H9 (cell line): ENCODE measurements around the gene ZC3H12C. TPM values are rescaled to one million over a fixed set of nuclear protein-coding genes. Genes with fewer than 3 reads are reported as not detected.

Experiments
- DNase-seq: peaks from one replicate; pipeline ENCODE4 v3.0.0-alpha.2; 2017
- H2AFZ ChIP-seq: one replicate; pipeline ENCODE4 v1.6.1; 2013; ENCODE audit warnings: mild to moderate bottlenecking, low read length, control low read depth, moderate library complexity
- H2AK5ac ChIP-seq: 2 replicates; pipeline ENCODE4 v1.6.1; 2013; ENCODE audit warnings: low read length, control low read depth, mixed read lengths; ENCODE audit not compliant: insufficient read length
- H2BK120ac ChIP-seq: one replicate; pipeline ENCODE4 v1.6.1; 2013; ENCODE audit warnings: low read depth, mild to moderate bottlenecking, low read length, control low read depth, inconsistent platforms; ENCODE audit not compliant: poor library complexity, severe bottlenecking
- H2BK12ac ChIP-seq: 2 replicates; pipeline ENCODE4 v1.6.1; 2013; ENCODE audit warnings: low read length, control low read depth, mixed read lengths, low read depth; ENCODE audit not compliant: insufficient read length
- H2BK15ac ChIP-seq: 2 replicates; pipeline ENCODE4 v1.6.1; 2013; ENCODE audit warnings: low read depth, low read length, control low read depth
- H2BK20ac ChIP-seq: one replicate; pipeline ENCODE4 v1.6.1; 2013; ENCODE audit warnings: low read depth, mild to moderate bottlenecking, low read length, control low read depth, inconsistent platforms; ENCODE audit not compliant: poor library complexity, severe bottlenecking
- H2BK5ac ChIP-seq: 2 replicates; pipeline ENCODE4 v1.6.1; 2013; ENCODE audit warnings: low read length, control low read depth, mixed read lengths; ENCODE audit not compliant: insufficient read length
- H3K14ac ChIP-seq: 2 replicates; pipeline ENCODE4 v1.6.1; 2013; ENCODE audit warnings: low read length, control low read depth; ENCODE audit not compliant: insufficient read depth
- H3K18ac ChIP-seq: 2 replicates; pipeline ENCODE4 v1.6.1; 2013; ENCODE audit warnings: low read depth, mild to moderate bottlenecking, mixed read lengths, low read length, control low read depth; ENCODE audit not compliant: insufficient read length
- H3K23ac ChIP-seq: 2 replicates; pipeline ENCODE4 v1.6.1; 2013; ENCODE audit warnings: low read length, control low read depth, mixed read lengths, low read depth; ENCODE audit not compliant: insufficient read length
- H3K23me2 ChIP-seq: 2 replicates; pipeline ENCODE4 v1.6.1; 2013; ENCODE audit warnings: low read depth, mild to moderate bottlenecking, mixed read lengths, low read length, control low read depth; ENCODE audit not compliant: insufficient read length, poor library complexity, severe bottlenecking
- H3K27ac ChIP-seq: 2 replicates; pipeline ENCODE4 v1.5.1; 2013; ENCODE audit warnings: low read length, control low read depth, mixed read lengths, low read depth; ENCODE audit not compliant: insufficient read length
- H3K27me3 ChIP-seq: 2 replicates; pipeline ENCODE4 v1.6.1; 2013; ENCODE audit warnings: low read length, control low read depth, inconsistent platforms; ENCODE audit not compliant: insufficient read depth
- H3K4ac ChIP-seq: 2 replicates; pipeline ENCODE4 v1.6.1; 2013; ENCODE audit warnings: low read depth, mild to moderate bottlenecking, control low read depth, inconsistent platforms, low read length, moderate library complexity
- H3K4me1 ChIP-seq: 2 replicates; pipeline ENCODE4 v1.6.1; 2013; ENCODE audit warnings: low read length, control low read depth, inconsistent platforms; ENCODE audit not compliant: insufficient read depth
- H3K4me2 ChIP-seq: 2 replicates; pipeline ENCODE4 v1.6.1; 2013; ENCODE audit warnings: low read length, control low read depth, mixed read lengths; ENCODE audit not compliant: insufficient read length, insufficient read depth
- H3K56ac ChIP-seq: 2 replicates; pipeline ENCODE4 v1.6.1; 2013; ENCODE audit warnings: low read depth, mild to moderate bottlenecking, mixed read lengths, low read length, control low read depth; ENCODE audit not compliant: insufficient read length
- H3K79me1 ChIP-seq: 2 replicates; pipeline ENCODE4 v1.6.1; 2013; ENCODE audit warnings: low read depth, mild to moderate bottlenecking, moderate library complexity, low read length, control low read depth, inconsistent platforms; ENCODE audit not compliant: insufficient read depth, poor library complexity, severe bottlenecking
- H3K79me2 ChIP-seq: 2 replicates; pipeline ENCODE4 v1.6.1; 2013; ENCODE audit warnings: low read length, control low read depth, inconsistent platforms; ENCODE audit not compliant: insufficient read depth
- H3K9ac ChIP-seq: 2 replicates; pipeline ENCODE4 v1.6.1; 2013; ENCODE audit warnings: low read length, control low read depth, mixed read lengths; ENCODE audit not compliant: insufficient read length; ENCODE audit errors: extremely low read depth
- H3K9me3 ChIP-seq: one replicate; pipeline ENCODE4 v1.6.1; 2013; ENCODE audit warnings: low read depth, low read length, inconsistent platforms; ENCODE audit not compliant: control insufficient read depth
- H3T11ph ChIP-seq: one replicate; pipeline ENCODE4 v1.6.1; 2013; ENCODE audit warnings: mild to moderate bottlenecking, low read length, control low read depth, inconsistent platforms
- H4K20me1 ChIP-seq: one replicate; pipeline ENCODE4 v1.6.1; 2013; ENCODE audit not compliant: control insufficient read depth, insufficient read length, insufficient read depth
- H4K5ac ChIP-seq: 2 replicates; pipeline ENCODE4 v1.6.1; 2013; ENCODE audit warnings: low read depth, mild to moderate bottlenecking, mixed read lengths, low read length, control low read depth; ENCODE audit not compliant: insufficient read length
- H4K8ac ChIP-seq: replicated peaks from 2 replicates; pipeline ENCODE4 v1.6.1; 2013; ENCODE audit warnings: low read length, control low read depth, mixed read lengths, low read depth; ENCODE audit not compliant: insufficient read length
- H4K91ac ChIP-seq: 2 replicates; pipeline ENCODE4 v1.6.1; 2013; ENCODE audit warnings: low read depth, mild to moderate bottlenecking, moderate library complexity, mixed read lengths, low read length, control low read depth; ENCODE audit not compliant: insufficient read length
- H3K27ac Mint-ChIP-seq, 3 experiments: 2 replicates in 2 of 3; 3 replicates in 1 of 3; pipeline ENCODE4 v1.8.0; 2020 to 2021; ENCODE audit warnings: mixed read lengths in 3 of 3, mild to moderate bottlenecking in 1 of 3, moderate library complexity in 1 of 3
- H3K27me3 Mint-ChIP-seq: 2 replicates; pipeline ENCODE4 v1.8.0; 2021; ENCODE audit warnings: low read depth, mild to moderate bottlenecking, moderate library complexity, mixed read lengths
- H3K36me3 Mint-ChIP-seq, 3 experiments: 2 replicates in 2 of 3; 3 replicates in 1 of 3; pipeline ENCODE4 v1.8.0; 2020 to 2021; ENCODE audit warnings: low read depth in 3 of 3, mixed read lengths in 3 of 3; ENCODE audit not compliant: insufficient read depth in 1 of 3
- H3K4me1 Mint-ChIP-seq, 2 experiments: 2 replicates each; pipeline ENCODE4 v1.8.0; 2020; ENCODE audit warnings: mixed read lengths in 2 of 2
- H3K4me3 Mint-ChIP-seq, 2 experiments: 2 replicates in 1 of 2; 3 replicates in 1 of 2; pipeline ENCODE4 v1.8.0; 2020 to 2021; ENCODE audit warnings: mild to moderate bottlenecking in 2 of 2, mixed read lengths in 2 of 2, moderate library complexity in 1 of 2
- H3K9me3 Mint-ChIP-seq, 2 experiments: 2 replicates in 1 of 2; 3 replicates in 1 of 2; pipeline ENCODE4 v1.8.0; 2020; ENCODE audit warnings: mild to moderate bottlenecking in 2 of 2, mixed read lengths in 2 of 2, moderate library complexity in 1 of 2
- CTCF ChIP-seq: fragments of 200-600 bp; sonication (generic); conservative IDR thresholded peaks from 3 replicates; pipeline ENCODE4 v1.8.0; 2021; ENCODE audit warnings: antibody characterized with exemption, mild to moderate bottlenecking
- WGBS: extraction: QIAGEN DNeasy Blood & Tissue Kit; methylation state at CpG from one replicate; pipeline ENCODE4 v1.1.7; 2013; ENCODE audit warnings: missing lambda C conversion rate, low lambda C conversion rate, mixed read lengths; ENCODE audit not compliant: insufficient read length; ENCODE audit errors: extremely low coverage; 5-methylcytosine and 5-hydroxymethylcytosine counted together
- total RNA-seq: library from RNA; stranded (reverse); gene quantifications from 2 replicates; pipeline ENCODE4 v1.2.1, GENCODE V29; 2021

Gene ZC3H12C
- total RNA-seq, 1 experiment from 2014 or later: 4.8 TPM

GRCh38 chr11:110133160-110133559, 40.0 kb downstream of the ZC3H12C start:
- no peak overlapping the region for H3K18ac ChIP-seq
- H3K4me1 ChIP-seq: peaks cover 4% of the 10 kb centered on the region; the same call in 1 of the 2 replicates
- no peak overlapping the region for H3K4me2 ChIP-seq
- H4K20me1 ChIP-seq: no peaks in the 10 kb centered on the region
- H2AK5ac ChIP-seq: no peak overlapping the region
- DNase-seq: no peak
- H4K8ac ChIP-seq: no peak overlapping the region
- H3K4ac ChIP-seq: no peak overlapping the region
- Mint-ChIP-seq H3K27me3 (no peaks in the 10 kb centered on the region), H3K27ac (no peak overlapping the region), H3K9me3 (no peaks in the 10 kb centered on the region), H3K36me3 (peaks cover 0 to 4% (median 0%) of the 10 kb centered on the region in 3 experiments; a peak in 1 of 7 replicates), H3K4me3 (no peak overlapping the region; a peak in 1 of 5 replicates), H3K4me1 (peaks cover 38 to 46% of the 10 kb centered on the region in 2 experiments)
- no CpG with 5 or more reads among the region's 2 CpGs for WGBS
- no peak overlapping the region for H2BK120ac ChIP-seq
- H3K23ac ChIP-seq: no peak overlapping the region
- H3K27me3 ChIP-seq: no peaks in the 10 kb centered on the region
- H2BK15ac ChIP-seq: no peak overlapping the region
- no peak overlapping the region for H2BK12ac ChIP-seq
- H3K56ac ChIP-seq: no peak overlapping the region
- no peak overlapping the region for H4K5ac ChIP-seq
- H3K9ac ChIP-seq: no peak overlapping the region
- no peak overlapping the region for H2BK5ac ChIP-seq
- H3K79me2 ChIP-seq: no peaks in the 10 kb centered on the region
- no peak overlapping the region for H3K14ac ChIP-seq
- no peak overlapping the region for H2BK20ac ChIP-seq
- no peak for TF ChIP-seq CTCF
- no peaks in the 10 kb centered on the region for H3K9me3 ChIP-seq
- H3K23me2 ChIP-seq: no peaks in the 10 kb centered on the region
- no peaks in the 10 kb centered on the region for H3K79me1 ChIP-seq
- no peak overlapping the region for H4K91ac ChIP-seq
- H2AFZ ChIP-seq: no peak overlapping the region
- no peak overlapping the region for H3K27ac ChIP-seq
- no peak overlapping the region for H3T11ph ChIP-seq
